Measurements from ENCODE around the gene SMURF1.

Gene SMURF1

DNA sequence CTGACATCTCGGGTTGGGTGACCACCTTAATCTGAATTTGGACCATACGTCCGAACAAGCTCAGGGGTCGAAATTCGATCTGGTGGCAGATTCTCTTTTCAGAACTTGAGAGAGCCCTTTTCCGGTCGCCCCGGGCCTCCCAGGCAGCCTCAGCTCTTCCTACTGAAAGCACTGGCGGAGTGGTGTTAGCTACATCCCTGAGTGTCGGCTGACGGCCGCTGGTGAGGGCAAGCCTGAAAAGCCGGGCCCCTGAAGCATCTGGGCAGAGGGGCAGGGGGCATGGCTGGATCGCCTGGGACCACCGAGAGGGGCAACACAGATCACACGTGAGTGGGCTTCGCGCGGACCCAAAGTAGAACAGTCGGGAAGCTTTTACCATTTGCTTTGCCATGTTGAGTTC is 116.1 kb downstream of the SMURF1 start:
- DNase-seq = no peak

- no peak for DNase-seq
Measured at GRCh38 chr7:99027241-99027640, 116.7 kb downstream of the SMURF1 start.

- DNase-seq = no peak
Measured at GRCh38 chr7:99024066-99024465, 119.8 kb downstream of the SMURF1 start.

DNA sequence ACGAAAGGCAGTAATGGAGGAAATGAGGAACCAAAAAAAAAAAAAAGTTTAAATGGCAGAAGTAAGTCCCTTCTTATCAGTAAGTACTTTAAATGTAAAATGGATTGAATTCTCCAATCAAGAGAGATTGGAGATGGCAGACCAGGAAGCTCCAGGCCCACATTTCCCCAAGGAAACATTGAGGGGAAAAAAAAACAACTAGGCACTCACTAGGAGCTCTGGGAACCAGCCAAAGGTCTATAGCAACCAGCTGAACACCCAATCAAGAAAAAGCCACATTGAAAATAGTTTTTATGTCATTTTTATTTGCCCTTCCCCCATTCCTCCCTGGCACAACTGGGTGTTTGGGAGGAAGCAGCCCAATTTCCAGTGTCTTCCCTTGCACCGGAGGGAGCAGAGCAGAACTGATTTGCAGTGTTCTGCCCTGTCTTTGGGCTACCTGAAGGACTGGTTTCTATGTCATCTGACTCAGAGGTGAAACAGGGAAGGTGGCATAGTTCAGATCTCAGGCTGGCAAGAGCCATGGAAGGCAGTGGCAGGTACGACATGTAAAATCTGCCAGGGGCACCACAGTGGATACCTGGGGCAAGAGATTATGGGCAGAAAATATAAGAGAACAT is 121.9 kb downstream of the SMURF1 start:
- DNase-seq = no peak

- no peak for DNase-seq
Measured at GRCh38 chr7:99020413-99020715, 123.5 kb downstream of the SMURF1 start.

DNA sequence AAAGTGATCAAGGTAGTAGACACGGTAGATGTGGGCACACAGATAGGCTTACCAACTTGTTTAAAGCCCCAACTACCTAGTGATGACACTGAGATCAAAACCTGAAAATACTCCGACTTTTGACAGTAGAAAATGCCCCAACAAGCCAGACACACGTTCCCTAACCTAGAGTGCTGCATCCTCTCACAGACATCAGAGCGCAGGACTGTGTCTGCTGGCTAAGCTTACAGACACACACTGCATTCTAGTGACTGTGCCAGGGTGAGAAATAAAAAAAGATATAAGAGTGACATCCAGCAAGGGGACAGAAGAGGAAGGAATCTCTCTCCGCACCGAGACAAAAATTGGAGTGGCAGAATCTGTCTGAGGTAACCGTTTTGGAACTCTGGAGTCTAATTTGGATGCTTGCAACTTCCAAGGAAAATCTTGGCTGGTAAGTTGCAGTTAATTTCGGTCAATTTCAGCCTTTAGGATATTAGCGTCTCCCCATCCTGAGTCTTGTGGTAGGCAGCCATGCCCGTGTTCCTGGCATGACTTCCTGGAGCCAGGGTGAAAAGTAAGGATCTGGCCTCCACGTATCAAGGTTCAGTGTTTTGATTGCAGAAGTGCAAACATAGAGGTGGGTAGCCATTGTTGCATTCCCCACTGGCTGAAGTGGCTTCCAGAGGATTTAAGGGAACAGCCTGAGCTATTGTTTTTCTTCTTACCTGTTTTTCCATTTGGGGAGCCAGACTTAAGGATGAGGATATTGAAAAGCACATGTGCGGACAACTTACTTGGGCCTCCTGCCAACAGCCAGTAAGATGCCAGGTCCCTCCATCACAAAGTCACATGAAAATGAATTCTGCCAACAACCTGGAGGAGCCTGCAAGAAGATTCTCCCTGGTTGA is 124.1 kb downstream of the SMURF1 start:
- no peak for DNase-seq

DNA sequence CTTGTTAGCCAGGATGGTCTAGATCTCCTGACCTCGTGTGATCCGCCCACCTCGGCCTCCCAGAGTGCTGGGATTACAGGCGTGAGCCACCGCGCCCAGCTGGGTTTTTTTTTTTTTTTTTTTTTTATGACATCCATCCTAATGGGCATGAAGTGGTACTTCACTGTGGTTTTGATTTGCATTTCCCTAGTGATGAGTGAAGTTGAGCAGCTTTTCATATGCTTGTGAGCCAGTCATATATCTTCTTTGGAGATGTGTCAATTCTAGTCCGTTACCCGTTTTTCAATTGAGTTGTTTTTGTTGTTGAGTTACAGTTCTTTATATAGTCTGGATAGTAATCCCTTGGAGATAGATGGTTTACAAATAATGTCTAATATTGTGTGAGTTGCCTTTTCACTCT is 127.7 kb downstream of the SMURF1 start:
- DNase-seq = no peak

DNA sequence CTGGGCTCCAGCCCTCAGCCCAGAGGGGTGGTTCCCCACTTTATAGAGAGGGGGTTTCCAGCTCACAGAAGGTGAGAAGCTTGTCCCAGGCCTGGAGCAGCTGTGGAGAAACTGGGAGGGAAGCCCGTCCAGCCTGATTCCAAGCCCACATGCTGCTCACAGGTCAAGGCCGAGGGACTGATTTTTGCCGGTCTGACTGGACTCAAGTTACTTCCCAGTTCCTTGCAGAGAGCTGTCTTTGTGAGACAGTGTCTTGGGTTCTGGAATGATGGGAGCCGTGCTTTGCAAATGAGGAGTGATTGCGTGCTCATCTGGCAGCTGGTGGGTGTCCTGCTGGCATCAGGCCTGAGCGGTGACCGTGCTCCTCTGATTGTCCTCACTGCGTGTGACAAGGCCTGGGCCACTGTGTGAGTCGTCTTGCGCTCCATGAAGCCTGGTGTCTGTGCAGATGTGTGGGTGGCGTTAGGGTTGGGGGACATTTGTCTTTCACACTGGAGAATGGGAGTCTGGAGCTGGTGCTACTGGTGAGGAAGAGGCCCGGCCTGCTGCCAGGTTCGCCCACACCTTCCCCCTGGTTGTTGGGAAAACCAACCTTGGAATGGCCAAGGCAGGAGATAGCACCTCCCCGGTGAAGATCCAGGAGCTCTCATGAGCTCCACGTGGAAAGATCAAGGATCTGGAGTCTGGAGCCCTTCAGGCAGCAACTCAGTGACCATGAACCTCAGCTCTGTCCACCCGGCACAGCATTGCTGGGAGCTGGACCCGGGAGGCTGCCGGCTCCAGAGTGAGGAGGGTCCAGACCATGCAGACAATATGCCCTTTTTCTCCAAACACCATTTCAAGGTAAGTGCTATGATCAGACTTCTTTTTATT is 129.6 kb downstream of the SMURF1 start:
- DNase-seq = no peak

- DNase-seq = no peak
Measured at GRCh38 chr7:99013266-99014112, 130.4 kb downstream of the SMURF1 start.

DNA sequence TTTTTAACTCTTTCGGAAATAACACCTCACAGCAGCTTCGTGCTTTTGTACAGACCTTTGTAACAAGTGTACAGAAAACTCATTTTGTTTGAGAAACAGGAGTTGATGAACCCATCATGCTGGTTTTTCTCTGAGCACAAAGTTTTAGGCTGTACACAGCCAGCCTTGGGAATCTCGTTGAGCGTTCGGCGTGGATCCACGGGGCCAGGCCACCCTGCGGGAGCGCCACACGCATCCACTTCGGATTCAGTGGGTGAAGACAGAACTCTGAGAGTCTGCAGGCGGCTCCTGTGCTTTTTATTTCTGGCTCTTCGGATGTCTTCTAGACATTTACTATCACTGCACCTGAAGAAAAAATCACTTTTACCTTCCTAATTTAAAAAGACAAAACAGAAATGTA is 131.2 kb downstream of the SMURF1 start:
- no peak for DNase-seq

DNA sequence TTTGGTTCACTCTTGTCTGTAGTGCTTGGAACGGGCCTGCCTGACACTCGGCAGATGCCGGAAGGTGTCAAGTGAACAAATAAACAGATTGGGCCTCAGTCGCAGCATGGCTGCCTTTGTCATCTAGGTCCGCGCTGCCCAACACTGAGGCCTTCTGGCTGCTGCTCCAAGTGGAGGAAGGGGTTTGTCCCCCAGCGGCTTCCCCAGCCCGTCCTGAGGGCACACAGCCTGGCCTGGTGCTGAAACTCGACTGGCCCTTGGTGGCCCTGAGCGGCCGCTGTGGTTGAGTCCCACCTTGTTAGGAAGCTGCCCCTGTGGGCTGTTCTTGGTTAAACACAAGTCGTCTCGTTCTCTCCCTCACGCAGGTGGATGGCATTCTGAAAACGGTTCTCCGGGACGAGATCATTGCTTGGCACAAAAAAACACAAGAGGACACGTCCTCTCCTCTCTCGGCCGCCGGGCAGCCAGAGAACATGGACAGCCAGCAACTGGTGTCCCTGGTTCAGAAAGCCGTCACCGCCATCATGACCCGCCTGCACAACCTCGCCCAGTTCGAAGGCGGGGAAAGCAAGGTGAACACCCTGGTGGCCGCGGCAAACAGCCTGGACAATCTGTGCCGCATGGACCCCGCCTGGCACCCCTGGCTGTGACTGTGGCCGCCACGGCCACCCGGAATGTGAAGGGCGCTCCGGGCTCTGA is 132.1 kb downstream of the SMURF1 start:
- DNase-seq = no peak

GRCh38 chr7:99011341-99011705 is 132.6 kb downstream of the SMURF1 start:
- DNase-seq = no peak

- DNase-seq = no peak
Measured at GRCh38 chr7:99010281-99010680, 133.6 kb downstream of the SMURF1 start.

DNA sequence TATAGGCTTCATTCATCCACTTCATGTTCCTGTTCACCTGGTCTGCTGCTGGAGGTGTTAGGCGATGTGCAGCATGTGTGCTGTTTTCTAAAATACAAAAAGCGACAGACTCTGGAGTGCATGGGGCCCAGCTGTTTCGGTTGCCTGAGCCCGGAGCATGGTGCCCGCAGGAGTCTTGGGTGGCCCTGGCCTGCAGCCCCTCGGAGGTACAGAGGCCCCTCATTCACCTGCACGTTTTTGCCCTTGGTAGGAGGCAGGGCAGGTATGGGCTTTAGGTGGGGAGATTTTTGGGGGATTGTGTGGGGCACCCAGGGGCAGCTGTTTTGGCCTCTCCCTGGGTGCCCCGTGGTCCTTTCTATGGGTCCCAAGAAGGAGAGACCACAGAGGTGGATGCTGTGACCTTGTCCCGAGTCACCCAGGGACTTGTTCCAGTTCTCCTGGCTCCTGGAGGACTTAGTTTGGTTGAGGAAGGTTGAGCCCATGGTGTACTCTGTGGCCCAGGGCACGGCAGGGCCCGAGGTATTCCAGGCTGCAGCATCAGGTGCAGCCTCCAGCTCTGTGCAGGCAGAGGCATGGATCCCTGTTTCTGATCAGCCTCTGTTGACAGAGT is 134.9 kb downstream of the SMURF1 start:
- no peak for DNase-seq

GRCh38 chr7:99008181-99008631 is 135.7 kb downstream of the SMURF1 start:
- DNase-seq = no peak

DNA sequence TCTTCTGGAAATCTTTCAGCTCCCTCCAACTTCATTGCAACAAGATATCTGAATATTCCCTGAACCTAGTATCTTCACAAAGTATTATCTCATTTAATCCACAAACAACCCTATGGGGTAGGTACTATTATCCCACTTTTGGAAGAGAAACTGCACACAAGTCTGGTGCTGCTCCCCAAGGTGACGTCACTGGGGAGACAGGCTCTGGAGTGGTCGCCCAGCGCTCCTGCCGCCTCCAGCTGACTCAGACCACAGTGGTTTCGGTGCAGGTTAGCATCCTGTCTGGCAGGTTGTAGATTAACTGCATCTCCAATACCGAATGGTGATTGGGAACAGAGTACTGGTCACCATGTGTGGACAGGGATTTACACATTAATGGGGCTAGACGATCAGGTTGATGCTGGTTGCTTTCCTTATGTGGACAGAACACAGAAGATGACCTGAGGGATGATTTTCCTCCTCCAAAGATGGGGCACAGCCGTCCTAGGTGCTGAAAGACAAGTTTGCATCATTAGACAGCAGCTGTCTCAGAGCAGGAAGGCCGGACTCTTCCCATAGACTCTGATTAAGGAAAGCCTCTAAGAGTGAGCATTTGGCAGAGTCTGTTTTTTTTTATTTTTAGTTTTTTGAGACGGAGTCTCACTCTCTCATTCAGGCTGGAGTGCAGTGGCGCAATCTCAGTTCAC is 137.0 kb downstream of the SMURF1 start:
- no peak for DNase-seq

DNA sequence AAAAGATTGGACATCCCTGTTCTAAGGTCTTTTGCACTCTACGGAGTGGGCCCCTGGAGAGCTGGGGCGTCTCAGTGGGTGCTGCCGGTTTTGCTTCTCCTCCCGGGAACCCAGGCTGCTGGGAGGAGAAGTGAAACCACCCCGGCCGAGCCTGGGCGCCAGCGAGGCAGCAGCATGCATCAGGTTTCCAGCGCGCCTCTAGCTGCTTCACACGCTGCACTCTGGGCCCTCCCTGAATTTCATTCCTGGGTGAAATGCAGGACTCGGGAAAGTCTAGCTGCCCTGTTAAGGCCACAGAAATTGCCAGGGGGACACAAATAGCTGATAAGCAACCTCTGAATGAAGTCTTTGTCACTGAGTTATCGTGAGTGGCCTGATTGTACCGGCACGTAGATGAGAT is 138.1 kb downstream of the SMURF1 start:
- DNase-seq = no peak

DNA sequence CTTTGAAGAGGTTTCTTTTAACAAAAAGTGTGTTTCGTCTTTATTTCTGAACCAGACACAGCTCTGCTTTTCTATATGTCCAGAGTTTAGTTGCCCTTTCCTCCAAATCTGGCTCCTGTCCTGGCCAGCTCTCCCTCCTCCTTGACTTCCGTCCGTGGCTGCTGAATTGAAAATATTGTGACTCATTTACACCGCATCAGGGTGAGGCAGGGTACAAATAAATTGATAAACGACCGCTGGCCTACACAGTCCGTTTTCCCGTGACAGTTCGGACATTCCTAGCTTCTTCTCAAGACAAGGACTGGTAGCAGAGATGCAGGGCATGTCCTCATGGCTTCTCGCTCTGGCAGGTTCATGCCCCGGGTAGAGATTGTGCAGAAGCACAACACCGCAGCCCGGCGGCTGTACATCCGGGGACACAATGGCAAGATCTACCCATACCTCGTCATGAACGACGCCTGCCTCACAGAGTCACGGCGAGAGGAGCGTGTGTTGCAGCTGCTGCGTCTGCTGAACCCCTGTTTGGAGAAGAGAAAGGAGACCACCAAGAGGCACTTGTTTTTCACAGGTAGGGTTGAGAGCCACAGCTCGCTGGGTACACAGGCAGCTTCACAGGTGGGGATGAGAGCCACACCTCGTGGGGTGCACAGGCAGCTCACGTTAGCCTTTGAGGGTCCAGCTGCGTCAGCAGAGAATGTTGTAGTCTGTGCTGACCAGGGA is 139.0 kb downstream of the SMURF1 start:
- DNase-seq = no peak

DNA sequence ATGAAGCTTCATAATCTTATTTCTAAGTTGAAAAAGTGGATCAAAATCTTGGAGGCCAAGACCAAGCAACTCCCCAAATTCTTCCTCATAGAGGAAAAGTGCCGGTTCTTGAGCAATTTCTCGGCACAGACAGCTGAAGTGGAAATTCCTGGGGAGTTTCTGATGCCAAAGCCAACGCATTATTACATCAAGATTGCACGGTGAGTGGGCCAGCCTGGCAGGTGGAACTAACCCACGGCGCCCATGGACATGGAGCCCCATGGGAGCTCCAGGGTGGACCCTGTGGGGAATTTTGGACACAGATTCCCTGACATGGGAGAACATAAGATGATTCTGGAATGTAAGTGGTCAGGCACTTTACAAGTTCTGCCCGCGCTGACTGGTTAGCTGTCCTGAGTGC is 139.7 kb downstream of the SMURF1 start:
- DNase-seq = no peak

GRCh38 chr7:99003419-99003818 is 140.5 kb downstream of the SMURF1 start:
- no peak for DNase-seq
